Measurements from ENCODE around the gene BMAL1.

DNA sequence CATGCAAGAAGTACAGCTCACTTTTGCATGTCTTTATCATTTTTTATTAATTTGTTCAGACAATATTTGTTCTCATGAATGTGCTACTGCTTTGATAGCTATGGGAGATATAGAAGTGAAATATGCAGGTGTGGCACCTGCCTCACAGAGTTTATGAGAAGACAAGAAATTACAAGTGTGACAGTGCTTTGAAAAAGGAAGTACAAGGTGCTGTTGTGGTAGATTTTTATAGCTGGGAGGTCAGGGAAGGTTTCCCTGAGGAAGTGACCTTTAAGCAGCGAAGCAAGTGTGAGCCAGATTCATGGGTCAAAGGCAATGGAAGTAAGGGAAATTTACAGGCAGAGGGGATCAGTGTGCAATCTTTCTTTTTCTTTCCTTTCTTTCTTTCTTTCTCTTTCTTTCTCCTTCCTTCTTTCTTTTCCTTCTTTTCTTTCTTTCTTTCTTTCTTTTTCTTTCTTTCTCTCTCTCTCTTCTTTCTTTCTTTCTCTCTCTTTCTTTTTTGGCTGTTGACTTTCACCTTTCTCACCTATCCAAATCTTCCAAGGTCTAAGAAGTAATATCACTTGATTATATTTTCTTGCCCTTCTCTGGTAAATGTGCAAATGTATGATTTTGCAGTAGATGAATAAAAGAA lies 6.4 kb upstream of the BMAL1 start:
- TF ChIP-seq, protein P1, sequence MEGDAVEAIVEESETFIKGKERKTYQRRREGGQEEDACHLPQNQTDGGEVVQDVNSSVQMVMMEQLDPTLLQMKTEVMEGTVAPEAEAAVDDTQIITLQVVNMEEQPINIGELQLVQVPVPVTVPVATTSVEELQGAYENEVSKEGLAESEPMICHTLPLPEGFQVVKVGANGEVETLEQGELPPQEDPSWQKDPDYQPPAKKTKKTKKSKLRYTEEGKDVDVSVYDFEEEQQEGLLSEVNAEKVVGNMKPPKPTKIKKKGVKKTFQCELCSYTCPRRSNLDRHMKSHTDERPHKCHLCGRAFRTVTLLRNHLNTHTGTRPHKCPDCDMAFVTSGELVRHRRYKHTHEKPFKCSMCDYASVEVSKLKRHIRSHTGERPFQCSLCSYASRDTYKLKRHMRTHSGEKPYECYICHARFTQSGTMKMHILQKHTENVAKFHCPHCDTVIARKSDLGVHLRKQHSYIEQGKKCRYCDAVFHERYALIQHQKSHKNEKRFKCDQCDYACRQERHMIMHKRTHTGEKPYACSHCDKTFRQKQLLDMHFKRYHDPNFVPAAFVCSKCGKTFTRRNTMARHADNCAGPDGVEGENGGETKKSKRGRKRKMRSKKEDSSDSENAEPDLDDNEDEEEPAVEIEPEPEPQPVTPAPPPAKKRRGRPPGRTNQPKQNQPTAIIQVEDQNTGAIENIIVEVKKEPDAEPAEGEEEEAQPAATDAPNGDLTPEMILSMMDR (conservative IDR thresholded peaks at IDR 0.05; ENCODE audit: low read depth, low read length) = no peak
- TF ChIP-seq EZH2 (IDR thresholded peaks at IDR 0.05; ENCODE audit: borderline replicate concordance, low read depth, low read length, poor library complexity, severe bottlenecking) = no peak
